Measurements from ENCODE around the gene TNKS2.

Gene TNKS2

DNA sequence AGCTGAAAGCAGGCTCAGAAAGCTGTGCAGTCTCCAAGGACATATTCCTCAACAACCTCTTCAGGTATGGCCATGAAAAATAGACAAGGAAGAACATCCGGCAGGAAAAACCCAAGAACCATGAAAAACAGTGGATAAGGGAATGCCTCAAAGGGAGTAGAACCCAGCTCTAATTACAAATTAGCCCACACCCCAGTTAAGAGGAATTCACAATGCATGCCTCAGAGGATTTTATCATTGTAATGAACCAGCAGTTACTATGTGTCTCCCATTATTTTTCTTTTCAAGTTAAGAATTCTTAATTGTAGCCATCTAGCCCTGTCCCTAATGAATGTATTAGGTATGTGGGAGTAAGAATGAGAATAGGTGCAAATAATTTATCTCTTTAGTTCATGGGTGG lies 19.7 kb upstream of the TNKS2 start:
- Mint-ChIP-seq H3K9me3 (no peaks in the 10 kb centered on the region), H3K27ac (no peak overlapping the region), H3K36me3 (ENCODE audit: low read depth) (no peaks in the 10 kb centered on the region), H3K27me3 (peaks cover 8% of the 10 kb centered on the region), H3K4me1 (ENCODE audit: low read depth) (no peaks in the 10 kb centered on the region), H3K4me3 (no peak overlapping the region)
- no peak for DNase-seq

DNA sequence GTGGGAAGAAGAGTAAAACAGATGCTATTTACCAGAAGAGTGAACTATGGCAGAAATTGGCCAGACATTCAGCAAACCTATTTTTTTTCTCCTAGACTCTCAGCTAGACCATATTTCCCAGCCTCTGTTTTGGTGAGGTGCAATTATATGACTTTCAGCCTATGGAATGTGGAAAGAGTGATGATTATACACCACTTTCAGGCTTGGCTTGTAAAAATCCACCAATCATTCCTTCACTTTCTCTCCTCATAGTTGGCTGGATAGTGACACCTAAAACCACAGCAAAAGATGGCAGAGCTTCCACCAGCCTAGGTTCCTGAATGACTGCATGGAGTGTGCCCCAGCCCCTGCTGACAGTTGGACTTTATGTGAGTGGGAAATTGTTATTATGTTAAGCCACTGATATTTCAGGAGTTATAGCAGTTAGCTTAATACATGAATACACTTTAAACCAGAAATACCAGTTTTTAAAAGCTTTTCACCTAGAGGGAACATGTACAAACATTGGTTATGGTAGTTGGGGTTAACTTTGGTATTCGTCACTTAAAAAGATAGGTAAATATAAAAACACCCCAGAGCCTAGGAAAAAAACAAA lies 19.1 kb upstream of the TNKS2 start:
- no peak overlapping the region for H3K4me3 Mint-ChIP-seq
- no peaks in the 10 kb centered on the region for H3K4me1 Mint-ChIP-seq (ENCODE audit: low read depth)
- no peak overlapping the region for H3K27ac Mint-ChIP-seq
- peaks cover 8% of the 10 kb centered on the region for H3K27me3 Mint-ChIP-seq
- DNase-seq: no peak
- no peaks in the 10 kb centered on the region for H3K9me3 Mint-ChIP-seq
- no peaks in the 10 kb centered on the region for H3K36me3 Mint-ChIP-seq (ENCODE audit: low read depth)

DNA sequence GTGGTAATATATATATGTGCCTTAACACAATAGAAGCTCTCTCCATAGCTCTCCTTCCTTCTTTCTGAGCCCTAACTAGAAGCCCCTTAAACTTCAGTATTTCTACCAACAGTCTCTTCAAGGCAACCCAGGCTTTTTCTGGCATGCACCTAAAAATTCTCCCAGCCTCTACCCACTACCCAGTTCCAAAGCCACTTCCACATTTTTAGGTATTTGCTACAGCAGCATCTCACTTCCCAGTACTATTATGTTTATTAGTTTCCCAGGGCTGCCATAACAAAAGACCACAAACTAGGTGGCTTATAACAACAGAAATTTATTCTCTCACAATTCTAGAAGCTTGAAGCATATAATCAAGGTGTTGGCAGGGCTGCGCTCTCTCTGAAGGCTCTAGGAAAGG lies 15.7 kb upstream of the TNKS2 start:
- H3K4me3 Mint-ChIP-seq: no peak overlapping the region
- H3K36me3 Mint-ChIP-seq (ENCODE audit: low read depth): no peaks in the 10 kb centered on the region
- H3K27me3 Mint-ChIP-seq: peaks cover 2% of the 10 kb centered on the region
- H3K9me3 Mint-ChIP-seq: no peaks in the 10 kb centered on the region
- no peak for DNase-seq
- H3K27ac Mint-ChIP-seq: no peak overlapping the region
- H3K4me1 Mint-ChIP-seq (ENCODE audit: low read depth): no peaks in the 10 kb centered on the region

DNA sequence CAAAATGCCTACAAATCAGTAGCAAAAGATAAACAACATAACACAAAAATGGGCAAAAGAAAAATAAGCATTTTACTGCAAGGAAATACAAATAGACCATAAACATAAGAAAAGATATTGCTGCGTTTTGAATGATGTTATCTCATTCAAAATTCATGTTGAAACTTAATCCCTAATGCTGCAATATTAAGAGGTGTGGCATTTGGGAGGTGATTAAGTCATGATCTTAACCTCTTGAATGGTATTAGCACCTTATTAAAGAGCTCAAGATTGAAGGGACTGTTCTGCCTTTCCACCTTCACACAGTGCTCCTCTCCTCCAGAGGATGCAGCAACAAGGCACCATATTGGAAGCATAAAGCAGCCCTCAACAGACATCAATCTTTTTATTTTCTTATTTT lies 12.4 kb upstream of the TNKS2 start:
- no peak for DNase-seq
- Mint-ChIP-seq H3K9me3 (no peaks in the 10 kb centered on the region), H3K4me3 (no peak overlapping the region)

DNA sequence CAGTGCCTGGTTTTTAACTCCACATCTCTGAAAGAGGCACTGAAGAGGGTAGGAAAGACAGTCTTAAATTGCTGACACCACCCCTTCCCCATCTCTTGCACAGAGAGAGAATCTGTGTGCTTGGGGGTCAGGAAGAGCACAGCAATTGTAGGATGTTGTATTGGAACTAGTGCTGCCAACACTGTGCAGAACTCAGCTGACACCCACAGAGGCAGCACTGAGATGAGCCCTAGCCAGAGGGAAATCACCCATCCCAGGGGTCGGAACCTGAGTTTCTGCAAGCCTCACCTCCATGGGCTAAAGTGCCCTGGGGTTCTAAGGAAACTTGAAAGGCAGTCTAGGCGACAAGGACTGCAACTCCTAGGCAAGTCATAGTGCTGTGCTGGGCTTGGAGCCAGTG lies 11.0 kb upstream of the TNKS2 start:
- no peaks in the 10 kb centered on the region for H3K9me3 Mint-ChIP-seq
- DNase-seq: no peak
- H3K4me3 Mint-ChIP-seq: no peak overlapping the region
- peaks cover 2% of the 10 kb centered on the region for H3K27me3 Mint-ChIP-seq
- no peak overlapping the region for H3K27ac Mint-ChIP-seq
- no peaks in the 10 kb centered on the region for H3K4me1 Mint-ChIP-seq (ENCODE audit: low read depth)
- no peaks in the 10 kb centered on the region for H3K36me3 Mint-ChIP-seq (ENCODE audit: low read depth)

More for the DNA sequence above, 12.4 kb upstream of the TNKS2 start:
- Mint-ChIP-seq H3K4me1 (ENCODE audit: low read depth) (no peaks in the 10 kb centered on the region), H3K27ac (no peak overlapping the region), H3K36me3 (ENCODE audit: low read depth) (no peaks in the 10 kb centered on the region), H3K27me3 (peaks cover 2% of the 10 kb centered on the region)

DNA sequence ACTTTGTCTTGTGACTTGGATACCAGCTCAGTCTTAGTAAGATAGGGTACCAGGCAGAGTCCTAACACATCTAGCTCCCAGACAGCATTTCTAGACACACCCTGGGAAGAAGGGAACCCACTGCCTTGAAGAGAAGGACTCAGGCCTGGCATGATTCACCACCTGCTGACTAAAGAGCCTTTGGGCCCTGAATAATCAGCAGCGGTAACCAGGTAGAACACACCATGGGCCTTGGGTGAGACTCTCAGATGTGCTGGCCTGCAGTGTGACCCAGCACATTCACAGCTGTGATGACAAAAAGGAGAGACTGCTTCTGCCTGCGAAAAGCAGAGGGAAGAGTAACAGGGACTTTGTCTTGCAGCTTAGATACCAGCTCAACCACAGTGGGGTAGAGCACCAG lies 10.4 kb upstream of the TNKS2 start:
- no peak for DNase-seq
- H3K9me3 Mint-ChIP-seq: no peaks in the 10 kb centered on the region
- no peaks in the 10 kb centered on the region for H3K36me3 Mint-ChIP-seq (ENCODE audit: low read depth)
- no peak overlapping the region for H3K4me3 Mint-ChIP-seq
- H3K27ac Mint-ChIP-seq: no peak overlapping the region
- no peaks in the 10 kb centered on the region for H3K4me1 Mint-ChIP-seq (ENCODE audit: low read depth)
- peaks cover 2% of the 10 kb centered on the region for H3K27me3 Mint-ChIP-seq

DNA sequence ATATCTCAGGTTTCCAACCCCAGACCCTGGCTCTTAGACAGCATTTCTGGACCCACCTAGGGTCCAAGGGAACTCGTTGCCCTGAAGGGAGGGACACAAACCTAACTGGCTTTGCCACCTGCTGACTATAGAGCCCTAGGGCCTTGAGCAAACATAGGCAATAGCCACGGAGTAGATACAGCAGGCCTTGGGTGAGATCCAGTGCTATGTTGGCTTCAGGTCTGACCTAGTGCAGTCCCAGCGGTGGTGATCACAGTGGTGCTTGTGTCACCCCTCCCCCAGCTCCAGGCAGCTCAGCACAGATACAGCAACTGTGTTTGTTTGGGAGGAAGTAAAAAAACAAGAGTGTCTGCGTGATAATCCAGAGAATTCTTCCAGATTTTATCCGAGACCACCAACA lies 9.7 kb upstream of the TNKS2 start:
- H3K9me3 Mint-ChIP-seq: no peaks in the 10 kb centered on the region
- no peak overlapping the region for H3K4me3 Mint-ChIP-seq
- H3K4me1 Mint-ChIP-seq (ENCODE audit: low read depth): no peaks in the 10 kb centered on the region
- DNase-seq: no peak
- no peaks in the 10 kb centered on the region for H3K27me3 Mint-ChIP-seq
- no peak overlapping the region for H3K27ac Mint-ChIP-seq
- H3K36me3 Mint-ChIP-seq (ENCODE audit: low read depth): no peaks in the 10 kb centered on the region

DNA sequence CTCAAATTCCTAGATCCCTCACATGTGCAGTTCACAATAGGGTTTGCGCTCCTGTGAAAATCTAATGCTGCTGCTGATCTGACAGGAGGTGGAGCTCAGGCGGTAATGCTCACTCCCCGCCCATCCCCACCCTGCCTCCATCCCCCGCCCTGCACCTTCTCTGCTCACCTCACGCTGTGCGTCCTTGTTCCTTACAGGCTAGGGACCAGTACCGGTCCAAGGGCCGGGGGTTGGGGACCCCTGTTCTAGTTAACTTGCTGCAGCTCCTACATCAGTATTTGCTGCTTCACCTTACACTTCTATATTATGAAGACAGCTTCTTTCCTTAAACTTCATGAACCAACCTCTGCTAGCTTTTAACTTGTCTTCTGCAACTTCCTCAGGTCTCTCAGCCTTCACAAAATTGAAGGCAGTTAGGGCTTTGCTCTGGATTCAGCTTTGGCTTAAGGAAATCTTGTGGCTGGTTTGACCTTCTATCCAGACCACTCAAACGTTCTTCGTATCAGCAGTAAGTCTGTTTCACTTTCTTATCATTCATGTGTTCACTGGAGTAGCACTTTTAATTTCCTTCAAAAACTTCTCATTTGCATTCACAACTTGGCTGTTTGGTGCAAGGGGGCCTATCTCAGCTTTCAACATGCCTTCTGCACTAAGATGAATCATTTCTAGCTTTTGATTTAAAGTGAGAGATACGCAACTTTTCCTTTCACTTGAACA lies 1.7 kb upstream of the TNKS2 start:
- peak overlapping the region; percentile 92 for H3K4me3 Mint-ChIP-seq
- peak overlapping the region; percentile 98 for H3K27ac Mint-ChIP-seq
- H3K9me3 Mint-ChIP-seq: no peaks in the 10 kb centered on the region
- H3K36me3 Mint-ChIP-seq (ENCODE audit: low read depth): peaks cover 33% of the 10 kb centered on the region
- H3K4me1 Mint-ChIP-seq (ENCODE audit: low read depth): peaks cover 48% of the 10 kb centered on the region
- DNase-seq: peak; percentile 68
- H3K27me3 Mint-ChIP-seq: no peaks in the 10 kb centered on the region

DNA sequence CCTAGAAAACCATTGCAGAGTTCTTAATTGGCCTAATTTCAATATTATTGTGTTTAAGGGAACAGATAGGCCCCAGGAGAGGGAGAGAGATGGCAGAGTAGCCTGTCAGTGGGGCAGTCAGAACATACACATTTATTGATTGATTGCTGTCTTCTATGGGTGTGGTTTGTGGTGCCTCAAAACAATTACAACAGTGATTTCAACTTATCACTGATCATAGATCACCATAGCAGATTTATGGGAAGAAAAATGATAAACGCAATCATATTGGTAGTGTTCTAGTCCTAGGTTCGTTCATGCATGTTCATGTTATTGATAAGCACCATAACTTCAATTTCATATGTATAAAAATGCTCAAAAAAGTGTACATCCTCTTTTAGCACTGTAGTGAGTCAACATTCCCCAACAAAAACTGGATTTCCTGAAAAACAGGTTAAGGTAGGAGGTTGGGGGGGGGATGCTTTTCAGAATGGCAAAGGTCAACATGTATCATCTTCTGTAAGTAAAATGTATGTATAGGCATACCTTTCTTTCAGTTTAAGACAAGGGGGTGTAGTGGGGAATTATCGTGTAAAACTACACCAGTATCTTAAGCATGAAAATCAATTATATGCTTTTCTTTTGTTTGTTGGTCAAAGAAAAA lies 1.1 kb upstream of the TNKS2 start:
- Mint-ChIP-seq H3K4me3 (peak overlapping the region; percentile 92), H3K4me1 (ENCODE audit: low read depth) (peaks cover 54% of the 10 kb centered on the region)

DNA sequence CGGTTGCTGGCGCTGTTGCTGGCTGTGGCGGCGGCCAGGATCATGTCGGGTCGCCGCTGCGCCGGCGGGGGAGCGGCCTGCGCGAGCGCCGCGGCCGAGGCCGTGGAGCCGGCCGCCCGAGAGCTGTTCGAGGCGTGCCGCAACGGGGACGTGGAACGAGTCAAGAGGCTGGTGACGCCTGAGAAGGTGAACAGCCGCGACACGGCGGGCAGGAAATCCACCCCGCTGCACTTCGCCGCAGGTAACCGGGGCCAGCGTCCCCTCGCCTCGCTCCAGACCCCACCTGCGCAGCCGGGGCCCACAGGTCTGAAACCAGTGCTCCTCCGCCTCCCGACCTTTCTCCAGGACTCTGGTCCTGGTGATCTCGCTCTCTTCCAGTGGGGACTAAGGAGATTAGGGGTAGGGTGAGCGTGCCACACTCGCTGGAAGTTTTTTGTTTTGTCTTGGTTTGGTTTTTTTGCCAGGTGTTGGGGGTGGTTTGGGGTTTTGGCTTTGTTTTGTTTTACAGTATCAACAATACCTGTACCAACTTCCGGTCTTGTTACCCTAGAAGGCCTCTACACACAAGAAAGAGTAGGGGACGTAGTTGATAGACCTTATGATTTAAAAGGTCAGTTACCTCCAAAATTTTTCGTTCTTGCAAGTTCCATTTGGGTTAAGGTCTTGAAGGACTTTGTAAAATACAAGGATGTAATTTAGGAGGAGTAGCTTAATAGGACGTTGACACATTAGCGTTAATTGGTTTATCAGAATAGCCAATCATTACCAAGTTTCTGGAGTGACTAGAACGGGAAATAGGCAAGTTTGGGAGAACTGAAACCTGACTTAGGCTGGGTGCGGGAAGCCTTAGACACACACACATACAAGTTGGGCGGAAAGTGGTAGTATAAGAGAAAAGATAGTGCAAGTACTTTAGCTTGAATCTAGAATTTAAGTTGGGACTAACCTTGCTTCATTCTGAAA lies 704 bp downstream of the TNKS2 start:
- Mint-ChIP-seq H3K27ac (peak overlapping the region; percentile 98), H3K4me3 (peak overlapping the region; percentile 92), H3K9me3 (no peaks in the 10 kb centered on the region), H3K36me3 (ENCODE audit: low read depth) (peaks cover 55% of the 10 kb centered on the region), H3K27me3 (no peaks in the 10 kb centered on the region), H3K4me1 (ENCODE audit: low read depth) (peaks cover 71% of the 10 kb centered on the region)
- DNase-seq: no peak

More for the DNA sequence above, 1.1 kb upstream of the TNKS2 start:
- Mint-ChIP-seq H3K27ac (peak overlapping the region; percentile 98), H3K36me3 (ENCODE audit: low read depth) (peaks cover 40% of the 10 kb centered on the region), H3K9me3 (no peaks in the 10 kb centered on the region), H3K27me3 (no peaks in the 10 kb centered on the region)
- no peak for DNase-seq

DNA sequence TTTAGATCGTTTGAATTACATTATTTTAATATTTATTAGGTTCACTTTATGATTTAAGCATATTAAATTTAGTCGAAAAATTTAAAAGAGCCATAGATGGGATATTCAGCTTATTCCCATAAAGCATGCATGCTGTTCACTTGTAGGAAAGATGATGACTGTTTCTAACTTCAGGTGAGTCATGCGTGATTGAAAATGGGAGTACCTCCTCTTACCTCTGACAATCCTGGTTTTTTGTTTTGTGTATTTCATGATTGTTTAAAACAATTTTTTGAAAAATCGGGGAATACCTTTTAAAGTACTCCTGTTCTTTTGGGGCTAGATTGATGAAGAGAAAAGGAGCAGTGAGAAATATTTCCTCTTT lies 1.4 kb downstream of the TNKS2 start:
- Mint-ChIP-seq H3K4me1 (ENCODE audit: low read depth) (peaks cover 78% of the 10 kb centered on the region), H3K36me3 (ENCODE audit: low read depth) (peaks cover 62% of the 10 kb centered on the region), H3K4me3 (peak overlapping the region; percentile 92), H3K27ac (peak overlapping the region; percentile 98), H3K27me3 (no peaks in the 10 kb centered on the region), H3K9me3 (no peaks in the 10 kb centered on the region)
- no peak for DNase-seq

DNA sequence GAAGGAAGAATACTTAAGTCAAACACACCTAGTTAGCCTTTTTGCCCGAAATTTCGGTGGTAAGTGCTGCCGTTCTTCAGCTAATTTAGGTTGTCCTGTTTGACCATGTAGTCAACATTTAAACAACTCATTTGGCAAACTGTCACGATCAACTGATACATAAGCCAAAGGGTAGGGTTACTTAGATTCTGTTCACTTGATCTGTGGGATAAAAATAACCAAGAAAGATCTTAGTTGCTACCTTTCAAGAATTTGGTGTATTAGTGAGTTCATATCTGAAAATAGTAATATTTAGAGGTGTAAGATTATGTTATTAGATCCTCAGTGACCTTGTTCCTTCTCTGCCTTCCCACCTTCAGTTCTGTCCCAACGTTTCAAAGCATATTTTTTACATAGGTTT lies 2.0 kb downstream of the TNKS2 start:
- peaks cover 79% of the 10 kb centered on the region for H3K4me1 Mint-ChIP-seq (ENCODE audit: low read depth)
- H3K27ac Mint-ChIP-seq: peak overlapping the region; percentile 98
- peaks cover 66% of the 10 kb centered on the region for H3K36me3 Mint-ChIP-seq (ENCODE audit: low read depth)
- no peaks in the 10 kb centered on the region for H3K27me3 Mint-ChIP-seq
- H3K9me3 Mint-ChIP-seq: no peaks in the 10 kb centered on the region
- H3K4me3 Mint-ChIP-seq: peak overlapping the region; percentile 92
- DNase-seq: no peak

DNA sequence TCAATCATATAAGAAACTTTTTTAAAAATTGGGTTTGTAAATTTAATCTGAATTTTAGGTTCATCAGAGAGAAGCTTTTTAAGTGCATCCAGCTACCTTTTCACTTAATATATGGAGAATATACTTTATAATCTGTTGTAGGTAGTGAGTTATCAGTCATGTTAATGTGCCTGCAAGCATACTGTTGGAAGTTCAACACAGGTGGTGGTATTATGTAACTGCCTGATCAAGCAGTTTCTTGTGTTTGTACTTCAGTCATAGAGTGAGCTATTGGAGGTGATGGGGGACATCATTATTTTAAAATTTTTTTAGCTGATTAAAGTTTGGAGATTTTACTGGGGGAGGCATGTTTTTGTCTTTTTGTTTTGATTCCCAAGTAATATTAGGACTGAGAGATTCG lies 2.5 kb downstream of the TNKS2 start:
- H3K27me3 Mint-ChIP-seq: no peaks in the 10 kb centered on the region
- H3K4me3 Mint-ChIP-seq: peak overlapping the region; percentile 92
- H3K27ac Mint-ChIP-seq: no peak overlapping the region
- DNase-seq: no peak
- H3K36me3 Mint-ChIP-seq (ENCODE audit: low read depth): peaks cover 71% of the 10 kb centered on the region
- peaks cover 83% of the 10 kb centered on the region for H3K4me1 Mint-ChIP-seq (ENCODE audit: low read depth)
- H3K9me3 Mint-ChIP-seq: no peaks in the 10 kb centered on the region

DNA sequence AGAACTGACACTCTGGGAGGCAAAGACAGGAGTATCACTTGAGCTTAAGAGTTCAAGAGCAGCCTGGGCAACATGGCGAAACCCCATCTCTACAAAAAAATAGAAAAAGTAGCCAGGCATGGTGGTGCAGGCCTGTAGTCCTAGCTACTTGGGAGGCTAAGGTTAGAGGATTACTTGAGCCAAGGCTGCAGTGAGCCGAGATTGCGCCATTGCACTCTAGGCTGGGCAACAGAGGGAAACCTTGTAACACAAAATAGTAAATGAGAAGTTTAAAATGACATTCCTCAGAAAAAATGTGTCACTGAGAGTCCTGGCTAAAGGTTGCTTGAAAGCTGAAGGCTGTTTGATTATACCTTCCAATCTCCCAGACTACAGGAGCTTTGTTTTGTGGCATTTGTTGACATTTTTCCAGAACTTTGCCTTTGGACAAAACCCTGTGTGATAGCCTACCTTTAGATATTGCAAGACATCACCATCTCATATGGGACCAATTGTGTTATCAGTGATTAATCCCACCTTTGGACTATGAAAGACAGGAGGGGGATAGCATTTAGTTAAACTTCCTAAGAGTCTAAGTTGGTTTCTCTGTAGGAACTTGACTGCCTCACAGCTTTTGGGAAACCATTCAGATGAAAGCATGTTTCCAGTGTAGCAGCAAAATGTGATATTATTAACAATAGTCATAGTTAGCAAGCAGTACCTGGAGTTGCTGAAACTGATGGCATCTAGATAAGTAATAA lies 5.3 kb downstream of the TNKS2 start:
- H3K36me3 Mint-ChIP-seq (ENCODE audit: low read depth): peaks cover 85% of the 10 kb centered on the region
- no peaks in the 10 kb centered on the region for H3K9me3 Mint-ChIP-seq
- peaks cover 75% of the 10 kb centered on the region for H3K4me1 Mint-ChIP-seq (ENCODE audit: low read depth)
- H3K27me3 Mint-ChIP-seq: no peaks in the 10 kb centered on the region
- peak overlapping the region; percentile 60 for H3K27ac Mint-ChIP-seq
- no peak overlapping the region for H3K4me3 Mint-ChIP-seq
- no peak for DNase-seq
